ENCODE results near the gene UQCR11. TPM values are rescaled to one million over a fixed set of nuclear protein-coding genes. Genes with fewer than 3 reads are reported as not detected.

Gene UQCR11
- total RNA-seq, 1 experiment from 2014 or later, result 155 TPM

DNA sequence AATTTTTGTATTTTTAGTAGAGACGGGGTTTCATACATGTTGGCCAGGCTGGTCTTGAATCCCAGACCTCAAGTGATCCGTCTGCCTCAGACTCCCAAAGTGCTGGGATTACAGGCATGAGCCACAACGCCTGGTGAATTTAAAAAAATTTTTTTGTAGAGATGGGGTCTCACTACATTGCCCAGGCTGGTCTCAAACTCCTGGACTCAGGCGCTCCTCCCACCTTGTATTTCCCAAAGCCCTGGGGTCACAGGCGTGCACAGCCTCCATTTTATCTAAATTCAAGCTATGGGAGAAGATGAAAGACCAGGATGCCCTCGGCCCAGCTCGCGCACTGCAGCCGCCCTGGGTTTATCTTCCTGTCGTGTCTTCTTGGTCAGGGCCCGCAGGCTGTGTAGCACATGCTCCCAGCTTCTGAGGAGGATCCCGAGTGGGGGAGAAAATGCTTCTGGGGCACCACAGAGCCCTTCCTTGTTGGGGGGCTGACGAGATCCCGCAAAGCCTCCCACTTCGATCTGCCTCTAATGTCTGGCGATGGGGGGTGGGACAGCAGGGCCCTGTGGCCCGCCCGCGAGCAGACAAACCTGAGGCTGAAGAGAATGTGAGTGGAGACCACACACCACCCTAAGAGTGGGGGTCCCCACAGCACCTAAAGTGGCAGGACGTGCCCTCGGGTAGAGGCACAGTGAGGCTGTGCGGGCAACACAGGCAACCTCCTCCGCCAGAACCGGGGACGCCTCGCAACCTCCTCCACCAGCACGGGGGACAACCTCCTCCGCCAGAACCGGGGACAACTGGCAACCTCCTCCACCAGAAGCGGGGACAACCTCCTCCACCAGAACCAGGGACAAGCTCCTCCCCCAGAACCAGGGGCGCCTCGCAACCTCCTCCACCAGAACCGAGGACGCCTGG, 31.3 kb upstream of the UQCR11 start:
- no peak for DNase-seq (ENCODE audit: low spot score)

GRCh38 chr19:1634938-1635243, 29.6 kb upstream of the UQCR11 start:
- no peak for DNase-seq (ENCODE audit: low spot score)

DNA sequence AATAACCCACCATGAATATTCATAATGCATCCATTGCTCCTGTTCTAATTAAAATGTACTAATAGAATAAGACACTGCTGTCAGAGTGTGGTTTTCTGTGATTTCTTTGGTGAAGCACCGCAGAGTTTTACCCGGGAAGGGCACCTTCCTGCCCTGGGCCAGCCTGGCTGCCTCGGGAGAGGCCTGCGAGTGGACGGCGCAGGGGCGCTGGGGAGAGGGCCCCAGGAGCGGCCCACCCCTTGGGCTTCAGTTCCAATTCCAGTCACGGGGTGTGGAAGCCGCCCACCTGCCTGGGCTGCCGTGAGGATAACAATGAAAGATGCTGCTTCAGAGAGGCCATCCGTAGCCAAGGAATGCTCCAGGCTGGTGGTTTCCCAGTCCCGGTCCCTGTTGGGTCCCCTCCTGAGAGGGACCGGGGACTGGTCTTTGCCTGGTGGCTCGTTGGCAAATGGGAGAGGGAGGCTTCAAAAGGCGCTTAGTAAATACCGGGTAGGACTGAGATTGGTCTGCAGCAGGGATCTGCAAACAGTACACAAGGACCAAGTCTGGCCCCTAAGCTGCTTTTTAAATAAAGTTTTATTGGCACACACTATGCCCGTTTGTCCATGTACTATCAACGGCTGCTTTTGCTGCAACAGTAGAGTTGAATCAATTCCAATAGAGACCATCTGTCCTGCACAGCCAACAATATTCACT, 29.1 kb upstream of the UQCR11 start:
- DNase-seq (ENCODE audit: low spot score), result no peak

DNA sequence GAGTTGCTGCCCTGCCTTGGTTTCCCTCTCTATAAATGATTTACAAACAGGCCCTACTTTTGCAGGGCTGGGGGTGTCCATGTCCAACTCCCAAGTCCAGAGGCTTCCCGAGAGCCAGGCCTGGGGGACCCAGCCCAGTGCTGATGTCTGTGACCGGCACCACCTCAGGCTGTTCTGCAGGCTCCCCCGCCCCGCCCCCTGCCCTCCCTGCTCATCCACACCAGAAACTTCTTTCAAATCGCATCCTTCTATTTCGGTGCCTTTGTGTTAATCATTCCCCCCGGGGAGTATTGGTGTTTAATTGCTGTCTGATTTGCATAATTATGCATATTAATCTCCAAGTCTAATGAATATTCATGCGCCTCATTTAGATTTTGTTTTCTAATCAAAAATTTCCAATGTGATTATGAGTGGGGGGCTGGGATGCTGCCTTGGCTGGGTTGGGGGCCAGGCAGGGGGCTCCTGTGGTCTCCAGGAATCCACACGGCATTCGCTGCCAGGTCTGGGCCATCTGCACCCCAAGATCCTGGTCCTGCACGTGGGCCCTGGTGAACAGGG, 28.1 kb upstream of the UQCR11 start:
- no peak for DNase-seq (ENCODE audit: low spot score)

- no peak for DNase-seq (ENCODE audit: low spot score)
Observed at GRCh38 chr19:1632462-1633268, 27.4 kb upstream of the UQCR11 start.

DNA sequence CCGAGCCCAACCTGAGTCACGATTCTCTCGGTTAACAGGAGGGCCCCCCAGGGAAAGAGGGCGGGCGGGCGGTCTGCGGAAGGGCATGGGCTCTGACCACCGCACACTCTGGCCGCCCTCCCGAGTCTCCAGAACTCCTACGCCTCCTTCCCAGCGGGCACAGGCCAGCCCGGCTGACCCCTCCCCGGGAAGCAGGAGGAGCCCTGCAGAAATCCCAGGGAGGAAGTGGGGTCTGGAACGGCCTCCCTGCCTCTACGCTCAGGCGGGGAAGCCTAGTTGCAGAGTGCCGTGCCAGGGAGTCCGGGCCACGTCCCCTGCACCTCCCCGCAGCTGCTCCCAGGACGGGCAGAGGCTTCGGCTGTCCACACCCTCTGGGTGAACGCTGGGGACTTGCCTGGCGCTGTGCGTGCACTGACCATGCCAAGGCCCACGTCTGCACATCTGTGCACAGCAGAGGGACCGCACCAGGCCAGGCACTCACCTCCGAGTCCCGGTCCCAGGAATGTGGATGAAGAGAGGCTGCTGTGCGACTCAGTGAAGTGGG, 26.4 kb upstream of the UQCR11 start:
- DNase-seq (ENCODE audit: low spot score), result no peak

GRCh38 chr19:1630811-1631210, 25.5 kb upstream of the UQCR11 start:
- no peak for DNase-seq (ENCODE audit: low spot score)

DNA sequence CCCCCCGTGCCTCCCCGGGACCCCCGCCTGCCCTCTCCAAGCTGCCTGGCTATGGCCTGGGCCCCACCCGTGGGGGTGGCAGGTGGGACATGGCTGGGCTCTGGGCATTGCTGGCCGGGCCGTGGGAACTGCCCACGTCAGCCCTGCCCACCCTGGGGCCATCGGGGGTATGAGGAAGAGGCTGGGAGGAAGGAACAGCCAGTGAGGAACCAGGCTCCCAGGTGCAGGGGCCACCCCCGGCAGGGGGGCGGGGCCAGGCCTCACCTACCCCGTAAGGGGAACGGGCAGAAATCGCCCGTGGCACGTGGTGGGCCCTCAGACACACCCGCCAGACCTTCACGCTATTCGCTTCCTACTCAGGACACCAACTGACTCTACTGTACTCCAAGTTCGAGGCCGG, 24.8 kb upstream of the UQCR11 start:
- no peak for DNase-seq (ENCODE audit: low spot score)

GRCh38 chr19:1629256-1629808, 24.1 kb upstream of the UQCR11 start:
- no peak for DNase-seq (ENCODE audit: low spot score)

DNA sequence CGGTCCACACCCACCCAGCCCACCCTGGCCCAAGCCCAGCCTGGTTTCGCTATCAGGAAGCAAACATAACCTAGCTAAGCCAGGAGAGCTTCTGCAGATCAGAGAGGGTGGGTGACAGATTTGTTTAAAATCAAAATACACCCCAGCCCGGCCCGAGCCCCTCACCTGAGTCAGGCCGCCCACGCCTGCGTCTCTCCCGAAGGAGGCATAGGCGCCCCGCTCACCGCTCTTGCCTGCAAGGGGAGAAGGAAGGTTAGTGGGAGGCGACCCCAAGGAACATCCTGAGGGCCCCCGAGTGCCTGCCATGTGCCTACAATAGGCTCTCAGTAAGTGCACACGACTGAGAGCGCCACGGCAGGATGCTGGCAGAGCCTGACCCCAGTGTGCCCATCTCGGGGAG, 21.9 kb upstream of the UQCR11 start:
- DNase-seq (ENCODE audit: low spot score), result no peak

DNA sequence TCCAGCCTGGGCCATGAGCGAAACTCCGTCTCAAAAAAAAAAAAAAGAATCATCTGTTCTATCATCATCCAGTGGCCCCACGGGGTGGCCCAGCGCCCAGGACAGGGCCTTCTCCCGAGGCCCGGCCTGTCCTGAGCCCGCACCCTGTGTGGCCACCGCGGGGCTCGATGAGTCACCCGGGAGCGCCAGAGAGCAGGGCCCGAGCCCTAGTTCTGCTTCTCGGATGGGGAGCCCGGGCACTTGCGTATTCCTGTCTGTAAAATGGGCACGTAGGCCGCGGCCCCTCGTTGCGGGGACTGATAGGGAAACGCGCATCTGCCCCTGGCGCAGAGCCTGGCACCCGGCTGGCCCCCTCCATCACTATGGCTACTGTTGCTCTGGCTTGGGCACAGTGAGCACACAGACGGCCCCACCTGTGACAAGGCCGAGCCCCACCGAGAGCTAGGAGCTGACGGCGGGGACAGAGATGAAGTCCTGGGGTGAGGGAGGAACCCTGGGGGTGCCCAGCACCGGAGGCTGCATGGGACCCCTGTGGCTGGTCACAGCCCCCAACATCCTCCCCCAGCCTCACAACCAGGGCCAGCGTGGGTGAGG, 21.3 kb upstream of the UQCR11 start:
- no peak for DNase-seq (ENCODE audit: low spot score)

GRCh38 chr19:1624458-1624857, 19.2 kb upstream of the UQCR11 start:
- DNase-seq (ENCODE audit: low spot score), result peak; percentile 22

DNA sequence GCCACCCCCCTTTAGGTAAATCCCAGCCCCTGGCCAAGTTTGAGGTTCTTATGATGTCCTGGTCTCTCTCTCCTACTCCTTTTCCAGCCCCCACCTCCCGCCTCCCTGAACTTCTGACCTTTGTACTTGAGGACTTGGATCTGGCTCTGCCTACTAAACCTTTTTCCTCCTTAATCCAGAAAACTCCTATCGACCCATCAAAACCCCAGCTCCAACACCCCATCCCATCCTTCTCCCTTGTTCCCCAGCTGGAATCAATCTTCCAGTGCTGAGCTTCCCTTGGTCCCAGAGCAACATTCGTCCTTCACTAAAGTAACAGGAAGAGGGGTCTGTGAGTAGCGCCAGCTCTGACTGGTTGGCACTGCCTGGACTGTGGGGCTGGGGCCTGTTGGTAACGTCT, 17.3 kb upstream of the UQCR11 start:
- DNase-seq (ENCODE audit: low spot score), result no peak

DNA sequence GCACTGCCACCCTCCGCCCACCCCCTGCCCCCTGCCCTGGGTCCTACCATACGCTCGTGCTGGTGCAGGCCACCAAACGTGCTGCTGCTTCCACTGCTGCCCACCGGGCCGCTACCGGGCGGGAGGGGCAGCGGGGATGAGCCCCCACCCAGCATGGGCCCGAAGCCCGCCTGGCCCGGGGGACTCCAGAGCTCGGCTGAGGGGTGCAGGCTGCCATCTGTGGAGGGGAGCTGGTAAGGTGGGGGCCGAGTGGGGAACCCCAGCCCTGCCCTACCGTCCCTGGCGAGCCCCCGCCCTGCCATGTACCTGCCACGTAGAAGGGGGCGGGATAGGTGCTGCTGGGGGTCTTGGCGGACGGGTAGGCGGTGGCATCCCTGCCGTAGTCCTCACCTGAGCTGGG, 16.7 kb upstream of the UQCR11 start:
- no peak for DNase-seq (ENCODE audit: low spot score)

- DNase-seq (ENCODE audit: low spot score), result no peak
Observed at GRCh38 chr19:1621574-1621973, 16.3 kb upstream of the UQCR11 start.

DNA sequence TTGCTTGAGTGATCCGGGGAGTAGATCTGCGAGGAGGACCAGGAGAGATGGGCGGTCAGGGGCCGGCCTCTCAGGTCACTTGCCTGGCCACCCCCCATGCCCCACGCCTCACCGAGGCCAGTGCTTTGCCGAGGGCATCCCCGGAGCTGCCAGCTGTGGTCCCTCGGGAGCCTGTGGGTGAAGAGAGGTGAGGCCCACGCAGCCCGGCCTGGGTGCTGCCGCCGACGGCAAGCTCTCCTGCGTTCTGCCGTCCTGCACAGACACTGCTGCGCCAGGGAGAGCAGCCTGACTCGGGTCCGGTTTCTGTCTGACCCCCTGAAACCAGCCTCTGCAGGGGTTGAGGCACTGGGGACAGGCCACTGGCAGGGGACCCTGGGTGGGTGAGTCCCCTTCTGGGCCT, 15.8 kb upstream of the UQCR11 start:
- DNase-seq (ENCODE audit: low spot score), result no peak

GRCh38 chr19:1620502-1620901, 15.2 kb upstream of the UQCR11 start:
- no peak for DNase-seq (ENCODE audit: low spot score)

DNA sequence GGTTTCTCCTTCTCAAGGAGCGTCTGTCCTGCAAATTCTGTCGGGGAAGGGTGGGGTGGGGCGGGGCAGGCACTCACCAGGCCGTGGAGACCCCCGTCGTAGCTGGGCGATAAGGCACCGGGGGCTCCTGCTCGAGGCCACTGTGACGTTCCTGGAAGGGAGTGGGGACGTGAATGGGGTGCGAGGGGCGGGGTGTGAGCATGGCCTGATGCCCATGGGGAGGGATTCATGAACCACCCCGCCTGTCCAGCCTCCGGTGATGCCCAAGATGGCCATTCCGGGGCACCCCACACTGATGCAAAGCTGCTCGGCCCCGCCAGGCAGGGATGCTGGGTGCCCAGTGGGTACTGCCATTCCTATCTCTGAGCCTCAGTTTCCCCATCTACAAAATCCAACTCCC, 14.4 kb upstream of the UQCR11 start:
- no peak for DNase-seq (ENCODE audit: low spot score)

DNA sequence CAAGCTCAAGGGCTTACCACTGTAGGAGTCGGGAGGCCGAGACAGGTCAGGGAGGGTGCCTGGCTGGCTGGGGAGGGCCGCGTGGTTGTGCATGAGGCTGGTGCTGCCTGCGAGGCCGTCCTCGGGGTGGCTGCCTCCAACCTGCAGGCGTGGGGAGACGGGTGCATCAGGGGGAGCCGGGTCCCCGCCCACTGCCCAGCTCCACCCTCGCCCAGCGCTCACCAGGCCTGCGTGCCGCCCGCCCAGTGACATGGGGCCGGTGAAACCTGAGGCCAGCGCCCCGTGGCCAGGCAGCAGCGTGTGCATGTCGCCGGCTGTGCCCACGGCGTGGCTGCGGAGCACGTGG, 13.8 kb upstream of the UQCR11 start:
- DNase-seq (ENCODE audit: low spot score), result no peak

GRCh38 chr19:1618157-1619093, 13.2 kb upstream of the UQCR11 start:
- no peak for DNase-seq (ENCODE audit: low spot score)
